Measurements from ENCODE around the gene GMDS.

GRCh38 chr6:1812034-1812433 lies 433.4 kb downstream of the GMDS start:
- TF ChIP-seq MYC (IDR thresholded peaks at IDR 0.05; ENCODE audit: low read depth, low read length) = no peak
- TF ChIP-seq CTCF (IDR thresholded peaks at IDR 0.05; ENCODE audit: extremely low read depth in 1 of 2, insufficient read depth in 1 of 2, low read depth in 1 of 2, low read length in 2 of 2) = no peak
- no peak for TF ChIP-seq POLR2A (IDR thresholded peaks at IDR 0.05; ENCODE audit: low read depth, low read length)
- TF ChIP-seq POLR2AphosphoS5 (IDR thresholded peaks at IDR 0.05; ENCODE audit: insufficient read depth, low read depth, low read length) = no peak

All from endothelial cell of umbilical vein (primary cell).